Body of pancreas (tissue), 4 donors: ENCODE results near the gene CTSS.

Experiments used
- CTCF ChIP-seq, 7 experiments: fragments of 450-650 bp in 4 of 7; fragments of 200-600 bp in 3 of 7; sonication (generic) in 3 of 7; IDR thresholded peaks; one replicate each; pipeline ENCODE4 v1.5.1; 2016 to 2019; ENCODE audit warnings: antibody characterized with exemption in 7 of 7
- POLR2A ChIP-seq, 3 donors: fragments of 450-650 bp; IDR thresholded peaks; one replicate each; pipeline ENCODE4 v1.6.1; 2016; ENCODE audit warnings: antibody characterized with exemption in 3 of 3, mild to moderate bottlenecking in 2 of 3

GRCh38 chr1:150809651-150810050 lies 44.1 kb upstream of the CTSS start:
- TF ChIP-seq POLR2A (IDR thresholded peaks at IDR 0.05): no peak
- no peak for TF ChIP-seq CTCF (IDR thresholded peaks at IDR 0.05)
